C4-2B (cell line): ENCODE results near the gene NKX2-3.

Source experiments
- ZFX ChIP-seq: fragments of 450-650 bp; IDR thresholded peaks from 2 replicates; pipeline ENCODE4 v1.6.1; 2017
- TF ChIP-seq, protein P1 (sequence below): fragments of 450-650 bp; conservative IDR thresholded peaks from 2 replicates; pipeline ENCODE4 v1.5.1; 2017; ENCODE audit warnings: mild to moderate bottlenecking

- TF ChIP-seq, protein P1, sequence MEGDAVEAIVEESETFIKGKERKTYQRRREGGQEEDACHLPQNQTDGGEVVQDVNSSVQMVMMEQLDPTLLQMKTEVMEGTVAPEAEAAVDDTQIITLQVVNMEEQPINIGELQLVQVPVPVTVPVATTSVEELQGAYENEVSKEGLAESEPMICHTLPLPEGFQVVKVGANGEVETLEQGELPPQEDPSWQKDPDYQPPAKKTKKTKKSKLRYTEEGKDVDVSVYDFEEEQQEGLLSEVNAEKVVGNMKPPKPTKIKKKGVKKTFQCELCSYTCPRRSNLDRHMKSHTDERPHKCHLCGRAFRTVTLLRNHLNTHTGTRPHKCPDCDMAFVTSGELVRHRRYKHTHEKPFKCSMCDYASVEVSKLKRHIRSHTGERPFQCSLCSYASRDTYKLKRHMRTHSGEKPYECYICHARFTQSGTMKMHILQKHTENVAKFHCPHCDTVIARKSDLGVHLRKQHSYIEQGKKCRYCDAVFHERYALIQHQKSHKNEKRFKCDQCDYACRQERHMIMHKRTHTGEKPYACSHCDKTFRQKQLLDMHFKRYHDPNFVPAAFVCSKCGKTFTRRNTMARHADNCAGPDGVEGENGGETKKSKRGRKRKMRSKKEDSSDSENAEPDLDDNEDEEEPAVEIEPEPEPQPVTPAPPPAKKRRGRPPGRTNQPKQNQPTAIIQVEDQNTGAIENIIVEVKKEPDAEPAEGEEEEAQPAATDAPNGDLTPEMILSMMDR: no peak
- TF ChIP-seq ZFX: no peak
These were observed 32.4 kb downstream of the NKX2-3 start for GRCh38 chr10:99565166-99565565.
